ENCODE data around the gene POLR3B. TPM values are rescaled to one million over a fixed set of nuclear protein-coding genes. Genes with fewer than 3 reads are reported as not detected.

POLR3B gene
- polyA plus RNA-seq, 1 experiment = 14.1 TPM

- no peaks in the 10 kb centered on the region for H3K27me3 ChIP-seq (ENCODE audit: control insufficient read depth, insufficient read depth, low read length)
- no peak for TF ChIP-seq CTCF (IDR thresholded peaks at IDR 0.05; ENCODE audit: low read depth, low read length)
- ChIA-PET POLR2A (no interaction called here), CTCF (interaction anchor here (1.7 kb wide), 1 partner anchor 26 kb away, joined by 4 read pairs; the partner anchor contains the start of gene POLR3B)
- no peak overlapping the region for H3K4me3 ChIP-seq (ENCODE audit: low read depth, low read length)
- no peaks in the 10 kb centered on the region for H3K9me3 ChIP-seq (ENCODE audit: control insufficient read depth, insufficient read depth, low read length)
- no peak for DNase-seq (ENCODE audit: low read depth, low spot score)
- H3K27ac ChIP-seq (ENCODE audit: low read depth, low read length) = no peak overlapping the region
Observed at GRCh38 chr12:106331599-106331998, 25.9 kb upstream of the POLR3B start.

DNA sequence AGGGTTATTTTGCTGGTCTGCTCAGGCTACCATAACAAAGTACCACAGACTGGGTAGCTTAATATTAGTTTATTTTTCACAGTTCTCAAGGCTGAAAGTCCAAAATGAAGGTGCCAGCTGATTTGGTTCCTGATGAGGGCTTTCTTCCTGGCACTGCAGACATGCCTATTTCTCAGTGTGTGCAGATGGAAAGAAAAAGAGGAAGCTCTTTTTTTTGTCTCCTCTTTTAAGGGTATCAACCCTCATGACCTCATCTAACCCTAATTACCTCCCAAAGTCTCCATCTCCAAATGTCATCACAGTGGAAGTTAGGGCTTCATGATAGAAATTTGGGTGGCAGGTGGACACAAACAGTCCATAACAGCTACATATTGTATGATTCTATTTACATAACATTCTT is 25.0 kb upstream of the POLR3B start:
- POLR2A ChIA-PET = no interaction called here
- Histone ChIP-seq H3K4me3 (ENCODE audit: low read depth, low read length) (no peak overlapping the region), H3K27me3 (ENCODE audit: control insufficient read depth, insufficient read depth, low read length) (no peaks in the 10 kb centered on the region), H3K27ac (ENCODE audit: low read depth, low read length) (no peak overlapping the region), H3K9me3 (ENCODE audit: control insufficient read depth, insufficient read depth, low read length) (no peaks in the 10 kb centered on the region)
- CTCF ChIA-PET = interaction anchor here (1.4 to 1.7 kb wide), 2 partner anchors 9 to 25 kb away, joined by 3 to 4 read pairs; partner anchors contain the start of gene POLR3B
- DNase-seq (ENCODE audit: low read depth, low spot score) = no peak
- TF ChIP-seq CTCF (IDR thresholded peaks at IDR 0.05; ENCODE audit: low read depth, low read length) = no peak

GRCh38 chr12:106333010-106333409 is 24.5 kb upstream of the POLR3B start:
- H3K27ac ChIP-seq (ENCODE audit: low read depth, low read length) = no peak overlapping the region
- no peak overlapping the region for H3K4me3 ChIP-seq (ENCODE audit: low read depth, low read length)
- H3K9me3 ChIP-seq (ENCODE audit: control insufficient read depth, insufficient read depth, low read length) = no peaks in the 10 kb centered on the region
- CTCF ChIA-PET = interaction anchor here (1.4 kb wide), 1 partner anchor 8 kb away, joined by 3 read pairs; no protein-coding TSS in a partner anchor
- no peak for DNase-seq (ENCODE audit: low read depth, low spot score)
- TF ChIP-seq CTCF (IDR thresholded peaks at IDR 0.05; ENCODE audit: low read depth, low read length) = no peak
- no peaks in the 10 kb centered on the region for H3K27me3 ChIP-seq (ENCODE audit: control insufficient read depth, insufficient read depth, low read length)
- POLR2A ChIA-PET = no interaction called here

DNA sequence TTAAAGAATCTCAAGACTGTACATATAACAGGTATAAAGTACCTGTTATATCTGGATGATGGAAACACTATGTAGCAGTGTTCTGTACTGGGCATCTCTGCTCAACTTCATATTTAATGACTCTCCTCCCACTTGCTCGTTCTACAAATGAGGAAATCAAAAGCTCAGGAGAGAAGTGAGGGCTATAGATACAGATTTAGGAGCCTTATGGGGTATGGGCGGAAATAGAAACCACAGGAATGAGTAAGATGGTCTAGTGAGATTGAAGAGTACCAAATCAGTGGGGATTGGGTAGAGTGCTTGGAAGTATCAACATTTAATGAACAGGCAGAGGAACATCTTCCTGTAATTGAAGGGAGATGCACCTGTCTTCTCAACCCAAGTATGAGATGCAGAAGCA is 23.8 kb upstream of the POLR3B start:
- no peak for TF ChIP-seq CTCF (IDR thresholded peaks at IDR 0.05; ENCODE audit: low read depth, low read length)
- CTCF ChIA-PET = interaction anchor here (1.0 kb wide), 1 partner anchor 12 kb away, joined by 3 read pairs; no protein-coding TSS in a partner anchor
- POLR2A ChIA-PET = no interaction called here
- no peaks in the 10 kb centered on the region for H3K9me3 ChIP-seq (ENCODE audit: control insufficient read depth, insufficient read depth, low read length)
- no peak for DNase-seq (ENCODE audit: low read depth, low spot score)
- no peaks in the 10 kb centered on the region for H3K27me3 ChIP-seq (ENCODE audit: control insufficient read depth, insufficient read depth, low read length)
- no peak overlapping the region for H3K4me3 ChIP-seq (ENCODE audit: low read depth, low read length)
- no peak overlapping the region for H3K27ac ChIP-seq (ENCODE audit: low read depth, low read length)

- Histone ChIP-seq H3K4me3 (ENCODE audit: low read depth, low read length) (no peak overlapping the region), H3K27me3 (ENCODE audit: control insufficient read depth, insufficient read depth, low read length) (no peaks in the 10 kb centered on the region), H3K27ac (ENCODE audit: low read depth, low read length) (no peak overlapping the region), H3K9me3 (ENCODE audit: control insufficient read depth, insufficient read depth, low read length) (no peaks in the 10 kb centered on the region)
- DNase-seq (ENCODE audit: low read depth, low spot score) = no peak
- no peak for TF ChIP-seq CTCF (IDR thresholded peaks at IDR 0.05; ENCODE audit: low read depth, low read length)
- CTCF ChIA-PET = interaction anchor here (1.3 to 2.0 kb wide), 3 partner anchors 9 to 17 kb away, joined by 3 to 5 read pairs (median 4); partner anchors contain the start of gene POLR3B
- POLR2A ChIA-PET = no interaction called here
Observed at GRCh38 chr12:106341086-106341877, 16.3 kb upstream of the POLR3B start.

Data from AG04450 (cell line).